NCI-H146 treated with DMSO at 0.1 percent for 48 hours (cell line): Measurements from ENCODE around the gene SEMA6C.
"Not testable (repeated sequence)": the region's sequence is repeated elsewhere in the genome, so short reads cannot be mapped to it uniquely, and the experiment has no call there.

Source experiments
- DNase-seq: peaks from one replicate; lab custom pipeline; 2025; ENCODE audit not compliant: unreplicated experiment; lab: John Stamatoyannopoulos, UW

SEMA6C gene

DNA sequence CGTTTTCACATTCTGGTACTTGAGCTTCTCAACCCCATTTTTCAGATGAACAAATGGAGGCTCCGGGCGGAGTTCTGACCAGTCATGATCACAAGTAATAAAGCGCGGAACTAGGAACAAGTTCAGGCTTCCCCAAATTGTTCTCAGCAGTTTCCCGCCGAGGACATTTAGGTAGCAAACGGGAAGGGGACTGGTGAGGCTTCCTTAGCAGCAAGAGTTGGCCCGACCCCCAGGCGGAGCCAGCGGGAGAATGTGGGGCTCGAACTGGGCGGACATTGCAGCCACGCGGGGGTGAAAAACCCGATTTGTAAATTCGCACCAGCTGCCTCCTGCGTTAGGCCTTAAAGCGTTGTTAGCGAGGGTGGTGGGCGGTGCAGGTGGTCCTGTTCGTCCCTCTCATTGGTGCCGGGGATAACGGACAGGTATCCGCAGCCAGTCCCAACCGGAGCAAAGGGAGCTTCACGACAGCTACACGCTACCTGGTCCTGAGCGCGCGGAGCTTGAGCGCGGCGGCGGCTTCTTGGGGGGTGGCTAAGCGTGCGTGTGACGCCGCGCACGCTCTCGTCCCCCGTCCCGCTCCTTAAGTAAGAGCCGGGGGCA lies 15.3 kb downstream of the SEMA6C start:
- DNase-seq, result no peak

DNA sequence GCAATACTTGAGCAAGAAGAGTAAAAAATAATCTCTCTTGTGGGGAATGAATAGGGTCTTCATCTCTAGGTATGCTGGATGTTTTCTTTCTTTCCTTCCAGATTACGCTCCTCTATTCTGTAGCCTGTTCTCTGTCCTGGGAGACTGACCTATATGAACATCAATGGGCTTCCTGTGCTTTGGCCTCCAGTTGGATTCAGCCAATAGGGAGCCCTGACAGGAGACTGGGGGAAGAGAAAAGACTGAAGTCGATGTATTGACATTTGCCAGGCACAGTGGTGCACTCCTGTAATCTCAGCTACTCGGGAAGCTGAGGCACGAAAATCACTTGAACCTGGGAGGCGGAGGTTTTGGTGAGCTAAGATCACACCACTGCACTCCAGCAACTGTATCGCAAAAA lies 17.6 kb downstream of the SEMA6C start:
- no peak for DNase-seq

DNA sequence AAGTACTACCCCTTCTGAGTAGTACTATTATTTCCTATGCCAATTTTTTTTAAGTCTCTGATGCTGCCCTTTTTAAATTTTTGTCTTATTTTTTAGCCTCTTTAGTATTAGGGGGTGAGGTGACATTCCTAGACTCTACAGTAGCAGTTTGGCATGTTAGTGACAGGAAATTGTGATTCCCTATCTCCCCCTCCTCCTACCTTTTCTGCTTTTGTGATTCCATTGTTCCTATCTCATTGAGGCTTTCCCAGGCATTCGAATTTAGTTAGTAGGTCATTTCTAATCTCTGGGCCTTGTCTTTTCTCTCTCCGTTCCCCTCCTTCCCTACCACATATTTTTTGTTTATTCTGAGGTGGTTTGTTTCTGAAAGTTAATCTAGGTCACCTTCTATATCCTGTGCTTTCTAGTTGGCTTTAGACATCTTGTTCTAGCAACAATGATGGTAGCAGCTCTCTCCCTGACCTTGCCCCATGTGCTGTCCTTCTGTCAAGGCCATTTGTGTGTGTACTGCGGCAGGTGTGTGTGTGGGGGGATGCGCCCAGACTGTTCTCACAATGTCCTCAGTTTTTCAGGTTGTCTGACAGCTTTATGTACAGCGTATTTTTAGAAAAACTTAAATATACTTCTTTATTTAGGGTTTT lies 21.5 kb downstream of the SEMA6C start:
- DNase-seq, result no peak

DNA sequence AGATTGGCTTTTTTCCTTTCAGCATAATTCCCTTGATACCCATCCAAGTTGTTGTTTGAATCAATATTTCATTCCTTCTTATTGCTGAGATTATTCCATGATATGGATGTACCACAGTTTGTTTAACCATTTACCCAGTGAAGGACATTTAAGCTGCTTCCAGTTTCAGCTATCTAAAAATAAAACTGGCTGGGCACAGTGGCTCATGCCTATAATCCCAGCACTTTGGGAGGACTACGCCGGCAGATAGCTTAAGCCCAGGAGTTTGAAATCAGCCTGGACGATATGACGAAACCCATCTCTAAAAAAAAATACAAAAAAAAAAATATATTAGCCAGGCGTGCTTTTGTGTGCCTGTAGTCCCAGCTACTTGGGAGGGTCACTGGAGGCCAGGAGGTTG lies 32.6 kb downstream of the SEMA6C start:
- no peak for DNase-seq

DNA sequence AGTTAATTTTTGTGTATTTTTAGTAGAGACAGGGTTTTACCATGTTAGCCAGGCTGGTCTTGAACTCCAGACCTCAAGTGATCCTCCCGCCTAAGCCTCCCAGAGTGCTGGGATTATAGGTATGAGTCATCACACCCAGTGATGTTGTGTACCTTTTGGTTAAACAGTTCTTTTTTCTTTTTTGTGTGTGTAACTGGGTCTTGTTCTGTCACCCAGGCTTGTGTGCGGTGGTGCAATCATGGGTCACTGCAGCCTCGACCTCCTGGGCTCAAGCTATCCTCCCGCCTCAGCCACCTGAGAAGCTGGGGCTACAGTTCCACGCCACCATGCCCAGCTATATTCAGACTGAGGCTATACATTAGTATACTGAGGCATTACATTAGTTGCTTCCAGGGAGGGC lies 38.1 kb downstream of the SEMA6C start:
- no peak for DNase-seq

DNA sequence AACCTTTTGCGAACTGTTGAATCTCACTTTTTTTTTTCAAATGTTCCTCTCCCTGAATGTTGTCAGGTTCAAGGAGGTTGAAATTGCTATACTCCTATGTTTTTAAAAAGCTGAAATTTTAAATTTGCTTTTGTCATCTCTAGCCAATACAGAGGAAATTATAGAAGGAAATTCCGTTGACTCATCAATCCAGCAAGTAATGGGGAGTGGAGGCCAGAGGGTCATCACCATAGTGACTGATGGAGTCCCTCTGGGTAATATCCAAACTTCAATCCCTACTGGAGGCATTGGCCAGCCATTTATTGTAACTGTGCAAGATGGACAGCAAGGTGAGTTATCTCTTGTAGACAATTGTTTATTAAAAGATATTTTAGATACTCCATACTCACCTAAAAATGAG lies 39.5 kb downstream of the SEMA6C start:
- no peak for DNase-seq

DNA sequence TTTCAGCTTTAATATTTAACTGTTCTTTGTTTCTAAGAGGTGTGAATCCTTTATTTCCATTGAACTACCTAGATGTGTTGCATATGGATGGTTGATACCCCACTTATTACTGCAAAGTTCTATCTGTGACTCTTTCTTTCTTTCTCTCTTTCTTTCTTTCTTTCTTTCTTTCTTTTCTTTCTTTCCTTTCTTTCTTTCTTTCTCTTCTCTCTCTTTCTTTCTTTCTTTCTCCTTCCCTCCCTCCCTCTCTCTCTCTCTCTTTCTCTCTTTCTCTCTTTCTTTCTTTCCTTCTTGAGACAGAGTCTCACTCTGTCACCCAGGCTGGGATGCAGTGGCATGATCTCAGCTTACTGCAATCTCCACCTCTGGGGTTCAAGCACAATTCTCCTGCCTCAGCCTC lies 41.8 kb downstream of the SEMA6C start:
- no peak for DNase-seq

DNA sequence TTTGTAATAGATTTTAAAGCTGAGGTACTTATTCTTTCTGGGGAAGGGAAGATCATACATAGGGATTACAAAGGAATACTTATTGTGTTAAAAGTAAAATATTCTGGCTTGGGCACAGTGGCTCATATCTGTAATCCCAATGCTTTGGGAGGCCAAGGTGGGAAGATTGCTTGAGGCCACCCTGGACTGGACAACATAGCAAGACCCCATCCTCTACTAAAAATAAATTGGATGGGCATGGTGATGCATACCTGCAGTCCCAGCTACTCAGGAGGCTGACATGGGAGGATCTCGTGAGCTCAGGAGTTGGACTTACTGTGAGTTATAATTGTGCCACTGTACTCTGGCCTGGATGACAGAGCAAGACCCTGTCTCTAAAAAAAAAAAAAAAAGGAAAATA lies 48.3 kb downstream of the SEMA6C start:
- no peak for DNase-seq

DNA sequence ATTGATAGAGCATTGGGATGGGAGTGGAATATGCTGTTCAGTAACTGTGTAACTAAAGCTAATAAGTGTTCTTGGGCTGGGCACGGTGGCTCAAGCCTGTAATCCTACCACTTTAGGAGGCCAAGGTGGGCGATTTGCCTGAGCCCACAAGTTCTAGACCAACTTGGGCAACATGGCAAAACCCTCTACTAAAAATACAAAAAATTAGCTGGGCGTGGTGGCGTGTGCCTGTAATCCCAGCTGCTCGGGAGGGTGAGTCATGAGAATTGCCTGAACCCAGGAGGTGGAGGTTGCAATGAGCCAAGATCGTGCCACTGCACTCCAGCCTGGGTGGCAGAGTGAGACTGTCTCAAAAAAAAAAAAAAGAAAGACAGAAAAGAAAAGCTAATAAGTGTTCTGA lies 49.0 kb downstream of the SEMA6C start:
- DNase-seq, result not testable (repeated sequence)

DNA sequence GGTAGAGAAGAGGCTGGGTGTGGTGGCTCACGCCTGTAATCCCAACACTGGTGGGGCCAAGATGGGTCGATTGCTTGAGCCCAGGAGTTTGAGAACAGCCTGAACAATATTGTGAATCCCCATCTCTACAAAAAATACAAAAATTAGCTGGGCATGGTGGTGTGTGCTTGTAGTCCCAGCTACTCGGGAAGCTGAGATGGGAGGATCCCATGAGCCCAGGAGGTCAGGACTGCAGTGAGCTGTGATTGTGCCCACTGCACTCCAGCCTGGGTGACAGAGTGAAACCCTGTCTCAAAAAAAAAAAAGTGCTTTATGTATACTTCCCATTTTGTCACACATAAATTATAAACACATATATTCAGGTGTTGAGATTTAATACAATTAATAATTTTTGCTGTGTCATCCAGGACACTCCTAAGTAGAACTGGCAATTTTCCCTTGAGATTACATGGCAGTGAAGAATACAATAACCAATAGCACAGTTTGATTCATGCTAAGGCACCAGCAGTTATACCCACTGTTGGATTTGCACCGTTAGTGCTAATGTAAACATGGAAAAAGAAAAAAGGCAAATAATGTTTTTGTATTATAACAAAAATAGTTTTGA lies 60.4 kb downstream of the SEMA6C start:
- peak; percentile 15 for DNase-seq
